ENCODE results near the gene TTC9B.

DNA sequence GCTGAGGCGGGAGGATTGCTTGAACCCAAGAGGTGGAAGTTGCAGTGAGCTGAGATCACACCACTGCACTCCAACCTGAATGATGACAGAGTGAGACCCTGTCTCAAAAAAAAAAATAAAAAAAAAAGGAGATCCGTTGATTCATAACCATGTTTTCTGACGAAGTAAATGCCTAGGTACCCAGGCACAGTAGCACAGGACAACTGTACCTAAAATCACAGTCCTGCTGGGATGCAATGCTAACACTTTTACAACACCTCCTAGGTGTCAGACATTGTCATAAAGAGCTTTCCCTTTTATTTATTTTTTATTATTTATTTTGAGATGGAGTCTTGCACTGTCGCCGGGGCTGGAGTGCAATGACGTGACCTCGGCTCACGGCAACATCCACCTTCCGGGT is 2.5 kb upstream of the TTC9B start:
- TF ChIP-seq POLR2A (IDR thresholded peaks at IDR 0.05) (no peak), EP300 (IDR thresholded peaks at IDR 0.05) (no peak), POLR2AphosphoS5 (IDR thresholded peaks at IDR 0.05) (no peak)

All from stomach (tissue), 4 donors.